ENCODE measurements around the gene SBF1. TPM values are rescaled to one million over a fixed set of nuclear protein-coding genes. Genes with fewer than 3 reads are reported as not detected.

SBF1 gene
- total and polyA plus RNA-seq, 2 of the 13 experiments (the other 11 are each of a cell fraction or from before 2014, with no cell fraction given), result 31.7 to 40.9 TPM

DNA sequence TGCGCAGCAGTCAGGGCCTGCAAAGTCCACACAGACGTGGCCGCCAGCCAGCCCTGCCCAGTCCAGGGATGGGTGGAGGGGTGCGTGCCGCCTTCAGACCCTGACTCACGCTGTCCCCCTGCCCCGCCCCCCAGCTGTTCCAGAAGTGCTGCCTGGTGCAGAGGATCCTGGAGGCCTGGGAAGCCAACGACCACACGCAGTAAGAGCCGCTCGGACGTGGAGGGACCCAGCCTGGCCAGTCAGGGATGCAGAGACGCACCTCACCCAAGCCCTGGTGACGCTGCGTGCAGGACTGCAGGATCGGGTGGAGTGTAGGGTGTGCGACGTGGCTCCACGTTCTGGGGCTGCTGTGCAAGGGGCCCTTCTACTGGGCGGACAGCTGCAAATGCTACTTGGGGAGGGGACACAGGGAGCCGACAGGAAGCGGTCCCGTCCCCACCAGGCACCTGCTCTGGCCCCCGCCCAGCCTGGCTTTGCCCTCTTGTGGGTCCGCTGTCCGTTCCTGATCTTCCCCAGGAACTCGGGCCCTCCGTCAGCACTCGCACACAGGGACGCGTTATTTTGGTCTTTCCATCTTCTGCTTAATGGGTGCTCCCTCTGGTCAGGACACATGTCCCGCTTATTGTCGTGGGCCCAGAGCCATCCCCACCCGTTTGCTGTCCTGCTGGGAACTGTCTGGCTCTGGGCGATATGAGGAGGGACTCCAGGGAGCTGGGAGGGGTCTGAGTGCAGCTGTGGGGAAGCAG lies 42.5 kb downstream of the SBF1 start (continued):
- TF ChIP-seq TBP (CRISPR knock-in tag; IDR thresholded peaks at IDR 0.05), result no peak

DNA sequence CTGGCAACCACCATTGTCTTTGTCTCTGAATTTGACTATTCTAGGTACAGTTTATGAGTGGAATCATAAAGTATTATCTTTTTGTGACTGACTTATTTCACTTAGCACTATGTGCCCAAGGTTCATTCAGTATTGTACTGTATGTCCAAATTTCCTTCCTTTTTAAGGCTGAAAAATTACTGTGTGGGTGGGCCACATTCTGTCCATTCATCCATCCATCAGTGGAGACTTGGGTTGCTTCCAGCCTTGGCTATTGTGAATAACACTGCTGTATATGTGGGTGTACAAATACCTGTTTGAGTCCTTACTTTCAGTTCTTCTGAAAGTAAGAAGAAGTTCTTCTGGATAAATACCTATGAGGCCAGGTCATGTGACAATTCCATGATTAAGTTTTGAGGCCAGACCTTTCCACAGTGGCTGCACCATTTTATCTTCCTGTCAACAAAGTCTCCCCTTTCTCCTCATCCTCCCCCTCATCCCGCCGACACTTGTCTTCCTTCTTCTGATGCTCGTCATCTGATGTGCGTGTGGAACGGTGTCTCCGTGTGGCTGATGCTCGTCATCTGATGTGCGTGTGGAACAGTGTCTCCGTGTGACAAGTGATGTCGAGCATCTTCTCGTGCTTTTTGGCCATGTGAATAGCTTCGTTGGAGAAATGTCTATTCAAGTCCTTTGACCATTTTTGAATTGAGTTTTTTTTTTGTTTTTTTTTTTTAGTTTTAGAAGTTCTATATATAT lies 49.5 kb downstream of the SBF1 start:
- Histone ChIP-seq H2AFZ (ENCODE audit: low read length) (no peak overlapping the region), H3K4me1 (ENCODE audit: insufficient read depth, low read length) (no peaks in the 10 kb centered on the region), H3K9me3 (ENCODE audit: low read length) (no peaks in the 10 kb centered on the region), H3K27ac (ENCODE audit: extremely low read length, insufficient read depth, low read length) (no peak overlapping the region), H3K9ac (ENCODE audit: insufficient read depth, low read depth, low read length) (no peak overlapping the region), H3K36me3 (replicated peaks in 1 of 2; ENCODE audit: control insufficient read depth in 1 of 2, insufficient read depth in 2 of 2, low read length in 2 of 2) (peaks cover 45 to 78% of the 10 kb centered on the region in 2 experiments), H3K4me2 (ENCODE audit: low read depth, low read length) (no peak overlapping the region), H4K20me1 (ENCODE audit: insufficient read depth, low read length) (peaks cover 3% of the 10 kb centered on the region; the same call in 1 of the 2 replicates), H3K4me3 (replicated peaks in 1 of 3; ENCODE audit: insufficient read depth in 1 of 3, low read depth in 2 of 3, low read length in 3 of 3) (no peak overlapping the region), H3K27me3 (ENCODE audit: control insufficient read depth in 1 of 2, insufficient read depth in 2 of 2, low read length in 2 of 2) (no peaks in the 10 kb centered on the region), H3K79me2 (ENCODE audit: insufficient read depth, low read length) (peaks cover 2% of the 10 kb centered on the region)
- ATAC-seq (no peak), DNase-seq (ENCODE audit: low spot score) (no peak), FAIRE-seq (no peak)
- 97% methylated on average over 12 of the region's 12 CpGs for whole genome bisulfite sequencing (ENCODE audit: low lambda C conversion rate)
- ChIA-PET CTCF (ENCODE audit: low intra/inter-chr PET ratio, low total read pairs) (no interaction called here), POLR2A (no interaction called here)
- in situ Hi-C loops (cut with HindIII; ENCODE audit: extremely low pct_ligation_motif_present, low pct_unique_long_range_greater_than_20kb), result no loop called here
- TF ChIP-seq SUZ12 (IDR thresholded peaks at IDR 0.05; ENCODE audit: low read depth, low read length), result no peak
- TF ChIP-seq PHF20 (CRISPR knock-in tag; IDR thresholded peaks at IDR 0.05), result no peak
- no peak for TF ChIP-seq KAT7 (CRISPR knock-in tag; IDR thresholded peaks at IDR 0.05; ENCODE audit: borderline replicate concordance)
- TF ChIP-seq ZBTB7B (CRISPR knock-in tag; IDR thresholded peaks at IDR 0.05), result no peak
- TF ChIP-seq, protein P1, sequence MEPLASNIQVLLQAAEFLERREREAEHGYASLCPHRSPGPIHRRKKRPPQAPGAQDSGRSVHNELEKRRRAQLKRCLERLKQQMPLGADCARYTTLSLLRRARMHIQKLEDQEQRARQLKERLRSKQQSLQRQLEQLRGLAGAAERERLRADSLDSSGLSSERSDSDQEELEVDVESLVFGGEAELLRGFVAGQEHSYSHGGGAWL (CRISPR knock-in tag; IDR thresholded peaks at IDR 0.05), result no peak
- TF ChIP-seq, protein P2, sequence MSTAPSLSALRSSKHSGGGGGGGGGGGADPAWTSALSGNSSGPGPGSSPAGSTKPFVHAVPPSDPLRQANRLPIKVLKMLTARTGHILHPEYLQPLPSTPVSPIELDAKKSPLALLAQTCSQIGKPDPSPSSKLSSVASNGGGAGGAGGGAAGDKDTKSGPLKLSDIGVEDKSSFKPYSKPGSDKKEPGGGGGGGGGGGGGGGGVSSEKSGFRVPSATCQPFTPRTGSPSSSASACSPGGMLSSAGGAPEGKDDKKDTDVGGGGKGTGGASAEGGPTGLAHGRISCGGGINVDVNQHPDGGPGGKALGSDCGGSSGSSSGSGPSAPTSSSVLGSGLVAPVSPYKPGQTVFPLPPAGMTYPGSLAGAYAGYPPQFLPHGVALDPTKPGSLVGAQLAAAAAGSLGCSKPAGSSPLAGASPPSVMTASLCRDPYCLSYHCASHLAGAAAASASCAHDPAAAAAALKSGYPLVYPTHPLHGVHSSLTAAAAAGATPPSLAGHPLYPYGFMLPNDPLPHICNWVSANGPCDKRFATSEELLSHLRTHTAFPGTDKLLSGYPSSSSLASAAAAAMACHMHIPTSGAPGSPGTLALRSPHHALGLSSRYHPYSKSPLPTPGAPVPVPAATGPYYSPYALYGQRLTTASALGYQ (CRISPR knock-in tag; IDR thresholded peaks at IDR 0.05), result no peak
- no TSS peak for BruUV-seq (replicated peaks)
- intact Hi-C loops (cut with micrococcal nuclease; ENCODE audit: unreplicated experiment), result no loop called here

All from HepG2 (cell line).